SU-DHL-6 (cell line): ENCODE measurements around the gene RIIAD1.

ENCODE experiments used
- H2AFZ ChIP-seq: fragments of 200-600 bp; sonication (generic); 2 replicates; pipeline ENCODE4 v1.6.1; 2014; ENCODE audit warnings: low read depth, mild to moderate bottlenecking, moderate library complexity, mixed read lengths, antibody characterized with exemption, low read length; ENCODE audit not compliant: severe bottlenecking
- H3F3A ChIP-seq: fragments of 200-600 bp; shearing (Covaris generic); 2 replicates; pipeline ENCODE4 v1.6.0; 2016; ENCODE audit warnings: antibody characterized with exemption, mild to moderate bottlenecking; ENCODE audit not compliant: insufficient read depth
- H3K27ac ChIP-seq: fragments of 200-600 bp; sonication (generic); 2 replicates; pipeline ENCODE4 v1.5.1; 2016; ENCODE audit warnings: low read depth, mild to moderate bottlenecking, low read length, moderate library complexity, mixed read lengths
- H3K27me3 ChIP-seq: fragments of 200-600 bp; sonication (generic), shearing (Covaris generic); 2 replicates; pipeline ENCODE4 v1.6.0; 2014; ENCODE audit warnings: mild to moderate bottlenecking, low read length
- H3K36me3 ChIP-seq: fragments of 200-600 bp; sonication (generic); 2 replicates; pipeline ENCODE4 v1.6.1; 2014; ENCODE audit warnings: mild to moderate bottlenecking, low read length, mixed read lengths
- H3K4me2 ChIP-seq: fragments of 300-600, 200-600 bp; shearing (Covaris generic), sonication (generic); 2 replicates; pipeline ENCODE4 v1.6.0; 2014; ENCODE audit warnings: low read length, low read depth, mild to moderate bottlenecking; ENCODE audit not compliant: poor library complexity, severe bottlenecking
- H3K4me3 ChIP-seq: fragments of 200-600 bp; sonication (generic); 2 replicates; pipeline ENCODE4 v1.5.1; 2014; ENCODE audit warnings: antibody characterized with exemption, low read length, mild to moderate bottlenecking, mixed read lengths; ENCODE audit not compliant: insufficient read depth, poor library complexity, severe bottlenecking
- H3K79me2 ChIP-seq: fragments of 200-600 bp; sonication (generic); 2 replicates; pipeline ENCODE4 v1.6.1; 2014; ENCODE audit warnings: mild to moderate bottlenecking, low read length, moderate library complexity; ENCODE audit not compliant: insufficient read depth
- H3K9ac ChIP-seq: fragments of 200-600 bp; sonication (generic); 2 replicates; pipeline ENCODE4 v1.7.0; 2014; ENCODE audit warnings: mild to moderate bottlenecking, low read length
- H3K9me2 ChIP-seq: fragments of 200-600 bp; sonication (generic); replicated peaks from 2 replicates; pipeline ENCODE4 v1.6.1; 2014; ENCODE audit warnings: low read length; ENCODE audit not compliant: insufficient read depth
- H3K9me3 ChIP-seq: fragments of 200-600 bp; sonication (generic); 2 replicates; pipeline ENCODE4 v1.6.1; 2014; ENCODE audit warnings: low read length, mixed read lengths; ENCODE audit not compliant: insufficient read depth
- H4K20me1 ChIP-seq: fragments of 200-600 bp; sonication (generic); 2 replicates; pipeline ENCODE4 v1.6.1; 2014; ENCODE audit warnings: low read depth, mild to moderate bottlenecking, antibody characterized with exemption, low read length, moderate library complexity, mixed read lengths
- CTCF ChIP-seq: fragments of 200-600 bp; sonication (generic); IDR thresholded peaks from one replicate; pipeline ENCODE4 v1.5.1; 2017; ENCODE audit warnings: antibody characterized with exemption, mild to moderate bottlenecking, low read length, moderate library complexity; ENCODE audit not compliant: insufficient read depth, poor library complexity, severe bottlenecking
- EZH2phosphoT487 ChIP-seq: fragments of 200-600 bp; sonication (generic), shearing (Covaris generic); conservative IDR thresholded peaks from 2 replicates; pipeline ENCODE4 v1.6.1; 2018; ENCODE audit warnings: mild to moderate bottlenecking, antibody characterized with exemption, low read length, moderate library complexity, mixed read lengths

RIIAD1 gene

GRCh38 chr1:151723726-151724370 lies 2.5 kb downstream of the RIIAD1 start:
- TF ChIP-seq CTCF (no peak), EZH2phosphoT487 (no peak)
- no peak overlapping the region for H3K4me3 ChIP-seq
- H3K79me2 ChIP-seq = no peaks in the 10 kb centered on the region
- no peak overlapping the region for H3K9ac ChIP-seq
- H3K27ac ChIP-seq = no peak overlapping the region
- no peaks in the 10 kb centered on the region for H3K27me3 ChIP-seq
- H4K20me1 ChIP-seq = no peaks in the 10 kb centered on the region
- no peaks in the 10 kb centered on the region for H3K9me3 ChIP-seq
- H3F3A ChIP-seq = no peaks in the 10 kb centered on the region
- H2AFZ ChIP-seq = no peak overlapping the region
- no peaks in the 10 kb centered on the region for H3K9me2 ChIP-seq
- no peak overlapping the region for H3K4me2 ChIP-seq
- no peaks in the 10 kb centered on the region for H3K36me3 ChIP-seq

DNA sequence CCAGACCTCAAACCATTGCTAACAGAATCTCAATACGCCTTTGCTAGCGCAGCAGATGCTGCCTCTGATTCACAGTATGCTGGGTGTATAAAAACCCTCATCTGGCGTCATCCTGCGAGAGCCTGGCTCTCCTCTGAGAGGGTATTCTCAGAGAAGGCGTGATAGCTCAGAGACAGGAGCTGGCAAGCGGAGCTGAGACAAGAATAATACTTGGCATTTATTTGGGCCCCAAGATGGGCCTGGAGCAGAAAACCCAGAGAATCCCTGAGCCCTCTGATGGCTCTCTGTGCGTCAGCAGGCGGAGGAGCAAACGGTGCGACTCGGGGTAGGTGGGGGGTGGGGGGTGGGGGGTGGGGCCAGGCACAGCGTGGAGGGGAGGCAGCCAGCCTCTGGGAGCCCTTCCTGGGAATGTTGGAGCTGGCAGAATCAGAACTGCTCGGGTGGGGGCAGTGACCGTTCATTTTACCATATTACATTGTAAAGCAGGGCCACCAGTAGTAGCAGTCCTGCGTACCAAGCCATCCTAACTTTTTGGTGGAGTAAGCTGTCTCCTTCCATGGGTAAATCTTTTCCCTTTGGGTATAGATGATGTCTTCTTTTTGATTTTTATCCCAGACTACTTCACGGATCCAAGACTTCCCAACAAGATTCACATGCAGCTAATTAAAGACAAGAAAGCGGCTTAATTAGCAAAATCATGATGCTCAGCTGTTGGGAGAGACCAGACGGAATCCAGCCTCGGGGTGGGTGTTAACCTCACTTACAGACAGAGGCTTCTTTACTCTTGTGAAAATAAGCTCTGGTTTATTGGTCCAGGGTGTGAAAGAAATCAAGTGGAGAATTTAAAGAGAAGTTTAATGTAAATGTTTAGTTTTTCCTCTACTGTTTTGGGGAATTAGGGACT lies 7.1 kb downstream of the RIIAD1 start:
- no peaks in the 10 kb centered on the region for H3F3A ChIP-seq
- H3K4me2 ChIP-seq = no peak overlapping the region
- H3K9me3 ChIP-seq = no peaks in the 10 kb centered on the region
- no peaks in the 10 kb centered on the region for H3K36me3 ChIP-seq
- no peaks in the 10 kb centered on the region for H3K79me2 ChIP-seq
- no peak overlapping the region for H3K27ac ChIP-seq
- no peak overlapping the region for H3K9ac ChIP-seq
- TF ChIP-seq EZH2phosphoT487 = no peak
- no peak for TF ChIP-seq CTCF
- H4K20me1 ChIP-seq = no peaks in the 10 kb centered on the region
- no peak overlapping the region for H3K4me3 ChIP-seq
- H3K27me3 ChIP-seq = no peaks in the 10 kb centered on the region
- H2AFZ ChIP-seq = no peak overlapping the region
- no peaks in the 10 kb centered on the region for H3K9me2 ChIP-seq

GRCh38 chr1:151729157-151729965 lies 8.0 kb downstream of the RIIAD1 start:
- no peaks in the 10 kb centered on the region for H3K9me2 ChIP-seq
- no peak overlapping the region for H3K4me2 ChIP-seq
- H3K27ac ChIP-seq = no peak overlapping the region
- H3F3A ChIP-seq = no peaks in the 10 kb centered on the region
- no peak overlapping the region for H3K9ac ChIP-seq
- H2AFZ ChIP-seq = no peak overlapping the region
- H3K36me3 ChIP-seq = no peaks in the 10 kb centered on the region
- no peaks in the 10 kb centered on the region for H4K20me1 ChIP-seq
- no peaks in the 10 kb centered on the region for H3K79me2 ChIP-seq
- no peaks in the 10 kb centered on the region for H3K9me3 ChIP-seq
- H3K4me3 ChIP-seq = no peak overlapping the region
- H3K27me3 ChIP-seq = no peaks in the 10 kb centered on the region
- no peak for TF ChIP-seq EZH2phosphoT487
- TF ChIP-seq CTCF = no peak
